Lower leg skin (tissue), 4 donors: ENCODE data around the gene RBM33. TPM values are rescaled to one million over a fixed set of nuclear protein-coding genes. Genes with fewer than 3 reads are reported as not detected.

ENCODE experiments used
- DNase-seq, 2 donors: peaks; one replicate each; pipeline ENCODE4 v3.0.0-alpha.2; 2019; ENCODE audit warnings: low spot score in 2 of 2
- H3K4me3 ChIP-seq: fragments of 200-600 bp; sonication (generic); 2 replicates; pipeline ENCODE4 v1.5.1; 2017; ENCODE audit warnings: mild to moderate bottlenecking, low read depth; ENCODE audit not compliant: poor library complexity, severe bottlenecking
- POLR2A ChIP-seq, 2 donors: fragments of 450-650 bp; IDR thresholded peaks; one replicate each; pipeline ENCODE4 v1.6.1; 2016 to 2017; ENCODE audit warnings: antibody characterized with exemption in 2 of 2, mild to moderate bottlenecking in 1 of 2, moderate library complexity in 1 of 2
- WGBS, 2 donors: methylation state at CpG; one replicate each; pipeline ENCODE4 v1.1.5; 2018; 5-methylcytosine and 5-hydroxymethylcytosine counted together
- intact Hi-C: fragments of 100-400 bp; cut with DNase I; formaldehyde crosslinking; loops from one replicate; pipeline ENCODE4 v1.15.0; 2023; ENCODE audit warnings: low total_unique reads
- total RNA-seq, 4 donors: library from RNA; depleted of rRNA; stranded (reverse); fragments of >200 nt; gene quantifications; one replicate each; pipeline ENCODE4 v1.1.0, GENCODE V29; 2016
- TF ChIP-seq, protein P1 (sequence below), 3 donors: fragments of 450-650 bp; IDR thresholded peaks; one replicate each; pipeline ENCODE4 v1.5.1; 2016; ENCODE audit warnings: antibody characterized with exemption in 3 of 3, mild to moderate bottlenecking in 3 of 3, moderate library complexity in 2 of 3

RBM33 gene
- total RNA-seq, 4 donors from 2014 or later = 35.8 to 83.9 (median 56.7) TPM

DNA sequence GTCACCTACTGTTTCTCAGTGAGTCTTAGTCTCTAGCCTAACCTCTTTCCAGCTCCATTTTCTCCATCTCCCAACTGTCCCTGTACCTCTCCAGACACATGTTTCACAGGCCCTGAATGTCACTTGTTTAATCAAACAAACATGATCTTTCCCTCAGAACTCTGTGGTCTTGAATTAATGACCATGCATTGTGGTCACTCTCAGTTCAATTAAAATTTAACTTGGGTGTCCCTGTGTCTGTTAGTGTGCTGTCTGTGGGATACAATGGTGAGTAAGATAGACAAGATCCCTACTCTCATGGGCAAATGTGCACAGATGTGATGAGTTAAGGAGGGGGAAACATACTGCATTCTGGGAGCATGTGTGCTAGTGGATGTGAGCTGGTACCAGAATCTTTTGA, 65.0 kb downstream of the RBM33 start:
- intact Hi-C loops = no loop called here
- TF ChIP-seq POLR2A (IDR thresholded peaks at IDR 0.05) = no peak
- TF ChIP-seq, protein P1, sequence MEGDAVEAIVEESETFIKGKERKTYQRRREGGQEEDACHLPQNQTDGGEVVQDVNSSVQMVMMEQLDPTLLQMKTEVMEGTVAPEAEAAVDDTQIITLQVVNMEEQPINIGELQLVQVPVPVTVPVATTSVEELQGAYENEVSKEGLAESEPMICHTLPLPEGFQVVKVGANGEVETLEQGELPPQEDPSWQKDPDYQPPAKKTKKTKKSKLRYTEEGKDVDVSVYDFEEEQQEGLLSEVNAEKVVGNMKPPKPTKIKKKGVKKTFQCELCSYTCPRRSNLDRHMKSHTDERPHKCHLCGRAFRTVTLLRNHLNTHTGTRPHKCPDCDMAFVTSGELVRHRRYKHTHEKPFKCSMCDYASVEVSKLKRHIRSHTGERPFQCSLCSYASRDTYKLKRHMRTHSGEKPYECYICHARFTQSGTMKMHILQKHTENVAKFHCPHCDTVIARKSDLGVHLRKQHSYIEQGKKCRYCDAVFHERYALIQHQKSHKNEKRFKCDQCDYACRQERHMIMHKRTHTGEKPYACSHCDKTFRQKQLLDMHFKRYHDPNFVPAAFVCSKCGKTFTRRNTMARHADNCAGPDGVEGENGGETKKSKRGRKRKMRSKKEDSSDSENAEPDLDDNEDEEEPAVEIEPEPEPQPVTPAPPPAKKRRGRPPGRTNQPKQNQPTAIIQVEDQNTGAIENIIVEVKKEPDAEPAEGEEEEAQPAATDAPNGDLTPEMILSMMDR (IDR thresholded peaks at IDR 0.05) = no peak
- no peak overlapping the region for H3K4me3 ChIP-seq
- DNase-seq = no peak

DNA sequence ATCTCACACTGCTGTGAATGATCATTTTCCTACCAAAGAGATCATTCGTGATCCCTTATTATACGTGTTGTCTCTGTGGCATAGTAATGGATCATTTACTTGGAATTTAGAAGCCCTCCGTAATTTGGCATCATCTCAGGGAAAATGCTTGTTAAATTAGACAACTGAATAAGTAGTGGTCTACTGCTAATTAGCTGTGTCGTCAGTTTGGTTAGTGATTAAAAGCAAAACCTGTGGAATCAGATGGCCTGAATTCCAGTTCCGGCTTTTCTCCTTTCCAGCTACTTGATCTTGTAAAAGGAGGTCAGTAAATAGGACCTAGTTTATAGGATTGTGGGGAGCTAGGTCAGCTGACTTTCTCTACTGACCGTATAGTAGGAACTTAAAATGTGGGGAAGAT, 65.6 kb downstream of the RBM33 start:
- intact Hi-C loops = no loop called here
- H3K4me3 ChIP-seq = no peak overlapping the region
- 87 to 89% methylated on average over 6 of the region's 6 CpGs for WGBS, 2 donors
- no peak for DNase-seq
- TF ChIP-seq, protein P1 (IDR thresholded peaks at IDR 0.05) = no peak
- TF ChIP-seq POLR2A (IDR thresholded peaks at IDR 0.05) = no peak

DNA sequence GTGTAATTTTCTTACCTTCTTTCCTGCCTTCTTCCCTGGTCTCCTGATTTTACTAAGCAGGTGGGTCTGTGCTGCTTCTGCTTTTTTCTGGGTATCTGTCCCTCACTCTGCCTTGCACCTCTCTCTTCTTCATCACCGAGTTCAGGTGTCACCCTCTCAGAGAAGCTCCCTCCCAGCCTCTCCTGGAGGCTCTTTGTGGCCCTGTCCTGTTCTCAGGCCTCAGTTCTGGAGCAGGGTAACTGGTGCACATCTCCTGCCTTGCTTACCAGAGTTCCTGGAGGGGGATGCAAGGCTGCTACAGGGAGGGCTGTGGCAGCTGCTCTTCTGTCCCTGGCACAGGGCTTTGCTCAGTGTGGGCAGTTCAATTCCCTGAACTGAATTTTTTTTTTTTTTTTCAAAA, 66.1 kb downstream of the RBM33 start:
- WGBS, 2 donors = 90 to 94% methylated on average over 1 of the region's 1 CpG
- TF ChIP-seq, protein P1 (IDR thresholded peaks at IDR 0.05) = no peak
- TF ChIP-seq POLR2A (IDR thresholded peaks at IDR 0.05) = no peak
- H3K4me3 ChIP-seq = no peak overlapping the region
- no peak for DNase-seq
- intact Hi-C loops = no loop called here

DNA sequence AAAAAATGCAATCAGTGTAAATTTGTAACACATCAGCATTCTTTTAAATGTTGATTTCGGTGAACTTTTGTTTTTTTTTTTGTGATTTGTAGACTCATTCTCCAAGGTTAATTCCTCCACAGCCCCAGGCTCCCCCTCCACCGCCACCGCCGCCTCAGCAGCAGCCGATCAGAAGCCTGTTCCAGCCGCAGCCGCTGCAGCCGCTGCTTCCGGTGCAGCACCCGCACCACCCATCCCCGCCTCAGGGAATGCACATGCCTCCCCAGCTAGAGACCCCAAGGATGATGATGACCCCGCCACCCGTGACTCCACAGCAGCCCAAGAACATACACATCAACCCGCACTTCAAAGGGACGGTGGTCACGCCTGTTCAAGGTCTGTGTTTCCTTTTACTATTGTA, 66.6 kb downstream of the RBM33 start:
- 93 to 98% methylated on average over 16 of the region's 16 CpGs for WGBS, 2 donors
- intact Hi-C loops = no loop called here

DNA sequence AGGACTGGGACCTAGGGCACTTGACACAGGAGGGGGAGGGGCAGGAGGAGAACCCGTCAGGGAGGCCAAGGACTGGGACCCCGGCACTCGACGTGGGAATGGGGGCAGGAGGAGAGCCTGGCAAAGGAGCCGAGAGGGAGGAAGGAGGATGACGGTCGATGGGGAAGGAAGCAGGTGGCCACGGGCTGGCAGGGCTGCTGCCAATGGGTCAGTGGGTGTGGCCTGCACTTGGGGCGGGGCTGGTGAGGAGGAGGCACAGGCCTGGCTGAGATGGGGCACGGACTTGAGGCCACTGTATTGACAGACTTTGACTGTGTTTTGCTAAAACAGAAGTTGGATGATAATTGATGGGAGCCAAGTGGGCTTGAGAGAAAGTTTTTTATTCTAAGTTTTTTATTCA, 68.9 kb downstream of the RBM33 start:
- intact Hi-C loops = no loop called here
- TF ChIP-seq, protein P1 (IDR thresholded peaks at IDR 0.05) = no peak
- no peak for TF ChIP-seq POLR2A (IDR thresholded peaks at IDR 0.05)
- no peak overlapping the region for H3K4me3 ChIP-seq
- WGBS, 2 donors = 77 to 80% methylated on average over 10 of the region's 10 CpGs
- DNase-seq = no peak

More for the DNA sequence above, 66.6 kb downstream of the RBM33 start:
- DNase-seq = no peak
- no peak for TF ChIP-seq POLR2A (IDR thresholded peaks at IDR 0.05)
- TF ChIP-seq, protein P1 (IDR thresholded peaks at IDR 0.05) = no peak
- no peak overlapping the region for H3K4me3 ChIP-seq

DNA sequence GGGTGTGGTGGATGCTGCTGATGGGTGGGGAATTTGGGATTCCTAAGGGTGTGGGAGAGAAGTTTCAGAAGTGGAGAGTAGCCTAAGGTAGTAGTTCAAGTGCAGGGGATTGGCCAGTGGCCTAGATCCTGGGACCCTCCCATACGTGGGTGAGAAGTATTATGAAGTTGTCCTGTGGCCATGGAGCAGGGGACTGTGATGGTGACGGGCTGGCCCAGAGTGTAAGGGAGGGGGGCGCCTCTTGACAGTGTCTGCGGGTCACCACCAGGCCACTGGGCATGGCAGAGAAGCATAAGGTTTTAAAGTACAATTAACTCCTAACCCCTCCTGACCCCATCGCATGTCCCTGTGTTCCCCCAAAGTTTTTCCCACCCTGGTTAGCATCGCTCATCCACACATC, 70.2 kb downstream of the RBM33 start:
- WGBS, 2 donors = 88 to 89% methylated on average over 6 of the region's 6 CpGs
- no peak for DNase-seq
- TF ChIP-seq, protein P1 (IDR thresholded peaks at IDR 0.05) = no peak
- TF ChIP-seq POLR2A (IDR thresholded peaks at IDR 0.05) = no peak
- intact Hi-C loops = no loop called here
- H3K4me3 ChIP-seq = no peak overlapping the region
